K562 treated with DMSO at 1 percent for 48 hours (cell line): ENCODE results near the gene H2BK1. TPM values are rescaled to one million over a fixed set of nuclear protein-coding genes. Genes with fewer than 3 reads are reported as not detected.

Experiments
- total RNA-seq: library from RNA; unstranded; fragments of 300-600 nt; gene quantifications from 2 replicates; pipeline ENCODE4 v1.2.3, GENCODE V29; 2022; ENCODE audit warnings: low replicate concordance; ENCODE audit errors: extremely low read depth

H2BK1 gene
- not detected in 2 replicates for total RNA-seq

DNA sequence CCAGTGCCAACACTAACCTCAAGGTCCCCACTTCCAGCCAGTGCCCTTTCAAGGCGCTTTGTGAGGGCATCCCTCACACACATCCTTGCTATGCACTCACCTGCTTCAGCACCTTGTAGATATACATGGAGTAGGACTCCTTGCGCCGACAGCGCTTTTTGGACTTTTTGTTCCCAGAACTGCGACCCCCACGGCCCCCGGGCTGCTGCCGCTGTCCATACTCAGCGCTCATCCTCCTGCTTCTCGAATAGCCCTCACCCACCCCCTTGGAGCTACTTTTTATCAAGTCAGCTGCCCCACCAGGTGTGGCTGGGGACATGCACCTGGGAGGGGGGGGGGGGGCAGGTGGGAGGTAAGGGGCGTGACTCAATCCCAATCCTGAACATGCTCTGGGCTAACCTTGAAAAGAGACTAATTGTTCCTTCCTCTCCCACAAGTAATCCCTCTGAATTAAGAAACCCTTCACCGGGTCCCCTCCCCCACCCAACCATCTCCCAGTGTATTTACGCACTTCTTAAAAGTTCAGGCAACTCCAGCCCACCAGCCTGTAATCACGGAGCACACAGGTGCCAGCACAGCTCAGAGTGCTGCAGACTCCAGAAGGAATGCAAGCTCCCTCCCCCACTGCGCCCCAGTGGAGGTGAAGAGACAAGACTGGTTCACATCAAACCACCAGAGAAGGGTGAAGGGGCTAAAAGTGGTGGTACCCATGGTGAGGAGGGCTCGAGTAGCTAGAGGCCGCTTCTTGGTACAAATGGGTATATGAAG is at the start of gene H2BK1:
H2BK1 (minus strand) TSS at position 402 of the 768 bp plus-strand sequence; CDS start at position 232, 170 bp downstream.

GRCh38 chr7:151248346-151249033 is 38.2 kb upstream of the H2BK1 start, which contains the start of gene SMARCD3:
Gene SMARCD3 (minus strand): TSS chr7:151248694. CDS start chr7:151248562, 132 bp downstream.

GRCh38 chr7:151232091-151232916 is 22.0 kb upstream of the H2BK1 start, which contains the start of gene CHPF2:
Gene CHPF2 (plus strand): TSS chr7:151232483. CDS start chr7:151234012, 1,529 bp downstream.

GRCh38 chr7:151226875-151227782 is 16.8 kb upstream of the H2BK1 start, which contains the start of gene ABCF2:
Gene ABCF2 (minus strand): TSS chr7:151227205. CDS start chr7:151226458, 747 bp downstream.

DNA sequence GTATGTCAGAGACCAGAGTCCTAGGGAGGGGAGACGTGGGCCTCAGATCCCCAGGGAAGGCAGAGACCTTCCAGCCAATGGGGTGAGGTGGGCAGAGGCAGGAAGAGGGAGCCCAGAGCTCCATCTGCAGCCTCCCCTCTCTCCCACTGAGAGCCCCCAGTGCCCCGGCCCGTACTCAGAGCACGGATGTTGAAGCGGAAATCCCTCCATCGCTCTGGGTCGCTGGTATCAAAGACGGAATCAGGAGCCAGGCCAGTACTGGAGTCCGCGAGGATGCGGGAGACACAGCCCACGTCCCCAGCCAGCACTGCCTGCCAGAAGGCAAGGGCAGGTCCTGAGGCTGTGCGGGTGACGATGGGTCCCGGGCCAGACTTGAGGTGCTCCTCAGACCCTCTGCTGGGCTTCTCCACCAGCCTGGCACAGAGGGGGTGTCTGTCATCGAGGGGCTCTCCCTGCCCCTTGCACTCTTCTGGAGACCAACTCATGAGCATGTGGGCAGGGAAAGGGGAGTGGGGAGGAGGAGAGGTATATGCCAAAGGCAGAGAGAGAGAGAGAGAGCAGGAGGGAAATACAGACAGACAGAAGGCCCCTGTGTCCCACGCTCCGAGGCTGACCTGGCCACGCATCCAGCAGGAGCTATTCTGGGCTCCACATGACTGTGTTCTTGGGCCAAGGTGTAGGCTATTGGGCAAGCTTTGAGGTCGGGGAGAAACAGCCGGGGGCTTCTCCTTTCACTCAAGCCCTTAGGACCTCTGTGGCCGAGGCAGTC is 23.5 kb downstream of the H2BK1 start, which contains the start of gene ASB10:
ASB10 (minus strand) TSS at position 611 of the 769 bp plus-strand sequence; CDS start at position 491, 120 bp downstream.

GRCh38 chr7:151167197-151167961 is 42.9 kb downstream of the H2BK1 start, which contains the start of gene GBX1:
Gene GBX1 (minus strand): TSS chr7:151167694. CDS start chr7:151167548, 146 bp downstream.

Other genes starting within 250 kb of the H2BK1 start
- not detected in 2 replicates for gene KCNH2, start 232.2 kb downstream of the H2BK1 start, total RNA-seq
- not detected in 2 replicates for gene NOS3, start 219.5 kb downstream of the H2BK1 start, total RNA-seq
- gene ATG9B, start 186.0 kb downstream of the H2BK1 start, total RNA-seq = not detected in 2 replicates
- gene ABCB8, start 182.0 kb downstream of the H2BK1 start, total RNA-seq = not detected in 2 replicates
- not detected in 2 replicates for gene ASIC3, start 162.0 kb downstream of the H2BK1 start, total RNA-seq
- not detected in 2 replicates for gene CDK5, start 152.6 kb downstream of the H2BK1 start, total RNA-seq
- 232 TPM in 1 of 2 replicates, not detected in the other for gene SLC4A2, start 150.9 kb downstream of the H2BK1 start, total RNA-seq
- gene FASTK, start 129.7 kb downstream of the H2BK1 start, total RNA-seq = not detected in 2 replicates
- not detected in 2 replicates for gene TMUB1, start 127.0 kb downstream of the H2BK1 start, total RNA-seq
- gene AGAP3, start 124.0 kb downstream of the H2BK1 start, total RNA-seq = not detected in 2 replicates
- not detected in 2 replicates for gene GBX1, start 42.8 kb downstream of the H2BK1 start, total RNA-seq
- gene ASB10, start 23.2 kb downstream of the H2BK1 start, total RNA-seq = not detected in 2 replicates
- gene ABCF2, start 16.7 kb upstream of the H2BK1 start, total RNA-seq = not detected in 2 replicates
- not detected in 2 replicates for gene CHPF2, start 22.0 kb upstream of the H2BK1 start, total RNA-seq
- not detected in 2 replicates for gene SMARCD3, start 38.2 kb upstream of the H2BK1 start, total RNA-seq
- gene NUB1, start 131.3 kb upstream of the H2BK1 start, total RNA-seq = not detected in 2 replicates
- gene WDR86, start 199.6 kb upstream of the H2BK1 start, total RNA-seq = not detected in 2 replicates
- gene CRYGN, start 229.7 kb upstream of the H2BK1 start, total RNA-seq = not detected in 2 replicates